ENCODE data around the gene COLGALT1.

COLGALT1 gene

DNA sequence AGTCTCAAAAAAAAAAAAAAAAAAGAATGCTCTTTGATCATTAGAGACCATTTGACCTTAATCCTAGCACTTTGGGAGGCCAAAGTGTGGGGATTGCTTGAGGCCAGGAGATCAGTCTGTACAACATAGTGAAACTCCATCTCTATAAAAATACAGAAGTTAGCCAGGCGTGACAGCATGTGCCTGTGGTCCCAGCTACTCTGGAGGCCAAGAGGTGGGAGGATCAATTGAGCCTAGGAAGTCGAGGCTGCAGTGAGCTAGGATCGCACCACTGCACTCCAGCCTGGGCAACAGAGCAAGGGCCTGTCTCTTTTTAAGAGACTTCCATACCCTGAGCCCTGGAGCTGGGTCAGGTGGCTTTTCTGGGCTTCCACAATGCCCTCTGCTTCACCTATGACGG is 11.5 kb upstream of the COLGALT1 start:
- Histone ChIP-seq H3K36me3 (ENCODE audit: control insufficient read depth, low read length) (peaks cover 56% of the 10 kb centered on the region), H3K27ac (ENCODE audit: low read depth, low read length) (no peak overlapping the region), H3K9me2 (replicated peaks; ENCODE audit: control insufficient read depth, low read length) (no peaks in the 10 kb centered on the region), H3K4me3 (ENCODE audit: low read length) (no peak overlapping the region), H3K79me2 (ENCODE audit: control insufficient read depth, low read length) (no peaks in the 10 kb centered on the region; the same call in 1 of the 2 replicates), H4K20me1 (ENCODE audit: control insufficient read depth, insufficient read depth, low read depth, low read length) (no peaks in the 10 kb centered on the region; the same call in none of the 2 replicates), H3K9me3 (ENCODE audit: control insufficient read depth, insufficient read depth, low read length) (no peaks in the 10 kb centered on the region), H3K4me1 (ENCODE audit: control insufficient read depth, low read length) (peaks cover 11% of the 10 kb centered on the region), H3F3A (ENCODE audit: control insufficient read depth, insufficient read depth) (no peaks in the 10 kb centered on the region), H3K4me2 (ENCODE audit: low read length) (no peak overlapping the region), H3K27me3 (ENCODE audit: control insufficient read depth, low read length) (no peaks in the 10 kb centered on the region)
- TF ChIP-seq, protein P1, sequence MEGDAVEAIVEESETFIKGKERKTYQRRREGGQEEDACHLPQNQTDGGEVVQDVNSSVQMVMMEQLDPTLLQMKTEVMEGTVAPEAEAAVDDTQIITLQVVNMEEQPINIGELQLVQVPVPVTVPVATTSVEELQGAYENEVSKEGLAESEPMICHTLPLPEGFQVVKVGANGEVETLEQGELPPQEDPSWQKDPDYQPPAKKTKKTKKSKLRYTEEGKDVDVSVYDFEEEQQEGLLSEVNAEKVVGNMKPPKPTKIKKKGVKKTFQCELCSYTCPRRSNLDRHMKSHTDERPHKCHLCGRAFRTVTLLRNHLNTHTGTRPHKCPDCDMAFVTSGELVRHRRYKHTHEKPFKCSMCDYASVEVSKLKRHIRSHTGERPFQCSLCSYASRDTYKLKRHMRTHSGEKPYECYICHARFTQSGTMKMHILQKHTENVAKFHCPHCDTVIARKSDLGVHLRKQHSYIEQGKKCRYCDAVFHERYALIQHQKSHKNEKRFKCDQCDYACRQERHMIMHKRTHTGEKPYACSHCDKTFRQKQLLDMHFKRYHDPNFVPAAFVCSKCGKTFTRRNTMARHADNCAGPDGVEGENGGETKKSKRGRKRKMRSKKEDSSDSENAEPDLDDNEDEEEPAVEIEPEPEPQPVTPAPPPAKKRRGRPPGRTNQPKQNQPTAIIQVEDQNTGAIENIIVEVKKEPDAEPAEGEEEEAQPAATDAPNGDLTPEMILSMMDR (IDR thresholded peaks at IDR 0.05; ENCODE audit: low read depth, low read length, poor library complexity, severe bottlenecking), result no peak
- TF ChIP-seq EZH2phosphoT487 (IDR thresholded peaks at IDR 0.05; ENCODE audit: borderline replicate concordance, low read length), result no peak

DNA sequence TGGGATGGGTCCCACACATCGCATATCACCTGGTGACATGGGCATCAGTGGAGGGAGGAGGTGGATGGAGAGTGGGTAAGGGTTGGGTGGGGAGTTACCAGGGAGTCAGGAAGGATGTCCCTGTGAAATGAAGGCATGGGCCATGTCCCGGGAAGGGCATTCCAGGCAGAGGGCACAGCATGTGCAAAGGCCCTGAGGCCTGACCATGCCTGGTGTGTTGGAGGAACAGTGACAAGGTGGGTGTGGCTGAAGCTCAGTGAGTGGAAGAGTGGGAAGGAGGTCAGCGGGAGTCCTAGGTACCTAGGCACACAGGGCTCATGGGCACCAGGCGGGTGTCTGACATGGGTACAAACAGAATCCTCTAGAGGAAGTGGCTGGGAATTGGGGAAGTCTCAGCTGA is 11.0 kb upstream of the COLGALT1 start:
- H3F3A ChIP-seq (ENCODE audit: control insufficient read depth, insufficient read depth), result no peaks in the 10 kb centered on the region
- H3K4me1 ChIP-seq (ENCODE audit: control insufficient read depth, low read length), result peaks cover 7% of the 10 kb centered on the region
- H3K36me3 ChIP-seq (ENCODE audit: control insufficient read depth, low read length), result peaks cover 60% of the 10 kb centered on the region
- no peaks in the 10 kb centered on the region; the same call in 1 of the 2 replicates for H3K79me2 ChIP-seq (ENCODE audit: control insufficient read depth, low read length)
- no peaks in the 10 kb centered on the region for H3K9me2 ChIP-seq (replicated peaks; ENCODE audit: control insufficient read depth, low read length)
- no peaks in the 10 kb centered on the region; the same call in none of the 2 replicates for H4K20me1 ChIP-seq (ENCODE audit: control insufficient read depth, insufficient read depth, low read depth, low read length)
- no peak overlapping the region for H3K27ac ChIP-seq (ENCODE audit: low read depth, low read length)
- no peak overlapping the region for H3K4me2 ChIP-seq (ENCODE audit: low read length)
- TF ChIP-seq EZH2phosphoT487 (IDR thresholded peaks at IDR 0.05; ENCODE audit: borderline replicate concordance, low read length), result no peak
- H3K4me3 ChIP-seq (ENCODE audit: low read length), result no peak overlapping the region
- H3K9me3 ChIP-seq (ENCODE audit: control insufficient read depth, insufficient read depth, low read length), result no peaks in the 10 kb centered on the region
- no peaks in the 10 kb centered on the region for H3K27me3 ChIP-seq (ENCODE audit: control insufficient read depth, low read length)

DNA sequence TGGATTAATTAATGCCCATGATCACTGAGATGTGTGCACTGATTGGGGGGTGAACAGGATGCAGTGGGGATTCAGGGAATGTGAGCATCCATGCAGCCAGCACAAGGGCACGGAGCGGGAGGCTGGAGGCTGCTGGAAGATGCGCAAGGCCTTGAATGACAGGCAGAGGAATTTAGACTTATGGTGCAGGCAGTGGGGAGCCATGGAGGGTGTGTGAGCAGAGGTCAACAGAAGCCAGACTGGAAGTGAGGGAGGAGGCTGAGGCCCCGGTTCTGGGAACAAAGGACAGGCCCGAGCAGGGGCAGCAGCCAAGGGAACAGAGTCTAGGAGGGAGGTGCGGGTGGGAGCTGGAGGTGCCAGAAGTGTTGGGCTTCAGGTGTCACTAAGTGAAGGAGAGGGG is 7.3 kb upstream of the COLGALT1 start:
- peaks cover 37% of the 10 kb centered on the region for H3K36me3 ChIP-seq (ENCODE audit: control insufficient read depth, low read length)
- TF ChIP-seq, protein P1 (IDR thresholded peaks at IDR 0.05; ENCODE audit: low read depth, low read length, poor library complexity, severe bottlenecking), result no peak
- no peak for TF ChIP-seq EZH2phosphoT487 (IDR thresholded peaks at IDR 0.05; ENCODE audit: borderline replicate concordance, low read length)
- no peaks in the 10 kb centered on the region for H3K9me3 ChIP-seq (ENCODE audit: control insufficient read depth, insufficient read depth, low read length)
- H3K4me3 ChIP-seq (ENCODE audit: low read length), result no peak overlapping the region
- H3K4me1 ChIP-seq (ENCODE audit: control insufficient read depth, low read length), result peaks cover under 1% of the 10 kb centered on the region
- no peak overlapping the region for H3K27ac ChIP-seq (ENCODE audit: low read depth, low read length)
- H3K9me2 ChIP-seq (replicated peaks; ENCODE audit: control insufficient read depth, low read length), result no peaks in the 10 kb centered on the region
- no peaks in the 10 kb centered on the region for H3K79me2 ChIP-seq (ENCODE audit: control insufficient read depth, low read length)
- peaks cover 7% of the 10 kb centered on the region for H3F3A ChIP-seq (ENCODE audit: control insufficient read depth, insufficient read depth)
- H4K20me1 ChIP-seq (ENCODE audit: control insufficient read depth, insufficient read depth, low read depth, low read length), result no peaks in the 10 kb centered on the region
- H3K4me2 ChIP-seq (ENCODE audit: low read length), result no peak overlapping the region
- H3K27me3 ChIP-seq (ENCODE audit: control insufficient read depth, low read length), result no peaks in the 10 kb centered on the region

DNA sequence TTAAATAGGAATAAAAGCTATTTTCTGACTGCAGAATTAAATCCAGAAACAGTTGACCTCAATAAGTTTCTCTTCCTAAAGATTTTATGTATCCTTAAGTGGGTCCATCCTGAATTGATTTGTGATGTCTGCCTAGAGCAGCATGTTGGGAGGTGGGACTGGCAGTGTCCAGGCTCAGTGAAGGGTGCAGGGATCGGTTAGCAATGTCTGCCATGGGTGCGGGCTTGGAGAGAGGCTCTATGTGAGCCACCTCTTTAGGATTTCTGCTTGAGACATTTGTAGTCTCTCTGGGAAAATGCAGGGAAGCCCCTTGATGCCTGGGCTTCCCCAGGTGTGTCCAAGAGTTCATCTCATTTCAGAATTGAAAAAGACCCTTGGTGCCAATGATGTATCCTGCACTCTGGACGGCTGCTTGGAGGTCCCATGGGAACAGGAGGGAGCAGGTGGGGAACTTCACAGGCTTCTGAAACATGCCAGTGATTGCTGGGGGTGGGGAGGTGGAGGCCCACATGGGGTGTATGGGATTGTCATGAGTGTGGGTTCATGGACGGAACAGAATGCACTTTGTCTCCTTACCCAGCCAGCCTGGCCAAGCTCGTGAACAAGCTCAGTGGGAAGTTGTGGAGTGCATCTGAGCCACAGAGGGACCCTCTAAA is 6.2 kb upstream of the COLGALT1 start:
- Histone ChIP-seq H3F3A (ENCODE audit: control insufficient read depth, insufficient read depth) (peaks cover 12% of the 10 kb centered on the region), H4K20me1 (ENCODE audit: control insufficient read depth, insufficient read depth, low read depth, low read length) (no peaks in the 10 kb centered on the region), H3K36me3 (ENCODE audit: control insufficient read depth, low read length) (peaks cover 27% of the 10 kb centered on the region), H3K4me1 (ENCODE audit: control insufficient read depth, low read length) (peaks cover 5% of the 10 kb centered on the region), H3K27ac (ENCODE audit: low read depth, low read length) (no peak overlapping the region), H3K9me3 (ENCODE audit: control insufficient read depth, insufficient read depth, low read length) (no peaks in the 10 kb centered on the region), H3K79me2 (ENCODE audit: control insufficient read depth, low read length) (no peaks in the 10 kb centered on the region), H3K9me2 (replicated peaks; ENCODE audit: control insufficient read depth, low read length) (no peaks in the 10 kb centered on the region), H3K27me3 (ENCODE audit: control insufficient read depth, low read length) (no peaks in the 10 kb centered on the region), H3K4me3 (ENCODE audit: low read length) (no peak overlapping the region), H3K4me2 (ENCODE audit: low read length) (no peak overlapping the region)
- TF ChIP-seq, protein P1 (IDR thresholded peaks at IDR 0.05; ENCODE audit: low read depth, low read length, poor library complexity, severe bottlenecking), result no peak
- TF ChIP-seq EZH2phosphoT487 (IDR thresholded peaks at IDR 0.05; ENCODE audit: borderline replicate concordance, low read length), result no peak
